Measurements from ENCODE around the gene RMRP.

RMRP gene

DNA sequence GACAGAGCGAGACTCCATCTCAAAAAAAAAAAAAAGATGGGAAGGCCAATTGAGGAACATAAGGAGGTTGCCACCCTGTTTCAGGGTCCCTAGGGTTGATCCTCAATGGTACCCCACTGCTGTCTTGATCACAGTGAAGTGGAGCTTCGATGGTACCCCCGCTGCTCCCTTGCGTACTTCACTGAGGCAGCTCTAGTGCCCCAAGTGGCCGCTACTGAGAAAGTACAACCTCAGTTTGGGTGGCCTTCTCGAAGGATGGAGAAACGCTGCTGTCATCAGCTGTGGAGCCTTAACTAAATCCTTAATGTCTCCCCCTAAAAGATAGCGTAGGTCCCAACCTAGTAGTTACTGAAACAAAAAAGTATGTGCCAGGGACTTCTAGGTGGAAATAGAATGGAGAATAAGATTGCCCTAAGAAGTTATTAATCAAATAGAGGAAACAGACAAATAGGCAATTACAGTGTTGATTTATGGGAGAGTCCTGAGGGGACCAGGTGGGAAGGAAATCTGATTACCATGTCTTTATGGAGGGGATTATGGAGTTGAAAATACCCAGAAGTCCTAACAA, 46.5 kb downstream of the RMRP start:
- DNase-seq (ENCODE audit: low read depth, low spot score): no peak

DNA sequence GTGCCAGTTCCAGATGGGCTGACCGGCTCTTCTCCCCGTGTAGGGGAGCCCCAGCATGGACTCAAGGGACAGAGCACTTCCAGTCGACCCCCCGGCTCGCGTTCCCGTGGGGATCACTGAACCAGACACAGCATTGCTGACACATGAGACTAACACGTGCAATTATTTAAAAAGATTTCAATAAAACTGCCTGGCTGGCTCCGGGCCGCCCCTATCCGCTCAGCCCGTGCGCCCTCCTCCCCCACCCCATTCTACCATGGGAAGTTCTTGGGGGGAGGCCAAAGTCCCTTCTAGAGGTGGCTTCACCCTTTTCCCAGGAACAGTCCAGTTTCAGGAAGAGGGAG, 48.0 kb downstream of the RMRP start:
- no peak for DNase-seq (ENCODE audit: low read depth, low spot score)

DNA sequence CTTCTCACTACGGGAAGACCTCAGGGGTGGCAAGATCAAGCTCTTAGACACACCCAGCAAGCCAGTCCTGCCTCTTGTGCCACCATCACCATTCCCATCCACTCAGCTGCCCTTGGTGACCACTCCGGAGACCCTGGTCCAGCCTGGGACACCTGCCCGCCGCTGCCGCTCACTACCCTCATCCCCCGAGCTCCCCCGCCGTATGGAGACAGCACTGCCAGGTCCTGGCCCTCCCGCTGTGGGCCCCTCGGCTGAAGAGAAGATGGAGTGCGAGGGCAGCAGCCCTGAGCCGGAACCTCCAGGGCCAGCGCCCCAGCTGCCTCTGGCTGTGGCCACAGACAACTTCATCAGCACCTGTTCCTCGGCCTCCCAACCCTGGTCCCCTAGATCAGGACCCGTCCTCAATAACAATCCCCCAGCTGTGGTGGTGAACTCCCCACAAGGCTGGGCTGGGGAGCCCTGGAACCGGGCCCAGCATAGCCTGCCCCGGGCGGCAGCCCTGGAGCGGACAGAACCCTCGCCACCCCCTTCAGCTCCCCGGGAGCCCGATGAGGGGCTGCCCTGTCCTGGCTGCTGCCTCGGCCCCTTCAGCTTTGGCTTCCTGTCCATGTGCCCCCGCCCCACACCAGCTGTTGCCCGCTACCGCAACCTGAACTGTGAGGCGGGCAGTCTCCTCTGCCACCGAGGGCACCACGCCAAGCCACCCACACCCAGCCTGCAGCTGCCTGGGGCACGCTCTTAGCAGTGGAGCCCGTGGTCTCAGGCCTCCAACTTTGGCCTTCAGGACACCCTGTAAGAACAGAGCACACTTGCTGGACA, 48.6 kb downstream of the RMRP start:
- no peak for DNase-seq (ENCODE audit: low read depth, low spot score)

DNA sequence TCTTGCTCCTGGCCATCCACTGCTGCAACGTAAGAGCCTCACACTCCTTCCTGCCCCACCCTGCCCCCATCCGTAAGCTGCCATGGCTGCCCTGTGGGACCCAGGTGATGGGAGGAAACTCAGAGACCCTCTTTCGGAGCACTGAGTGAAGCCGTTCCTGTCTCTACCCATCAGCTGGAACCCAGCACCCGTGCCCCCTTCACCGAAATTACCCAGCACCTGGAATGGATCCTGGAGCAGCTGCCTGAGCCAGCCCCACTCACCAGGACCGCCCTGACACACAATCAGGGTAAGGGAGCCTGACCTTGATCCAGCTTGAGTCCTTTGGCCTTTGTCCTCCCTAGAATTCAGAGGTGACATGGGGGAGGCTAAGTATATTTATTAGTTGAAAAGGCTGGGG, 49.6 kb downstream of the RMRP start:
- no peak for DNase-seq (ENCODE audit: low read depth, low spot score)
